Retinal pigment epithelial cell (primary cell): Measurements from ENCODE around the gene GTF3C5.

Experiments used
- DNase-seq: peaks from one replicate; pipeline ENCODE4 v3.0.0-alpha.2; 2010; ENCODE audit warnings: low read depth
- H3K4me3 ChIP-seq: 2 replicates; pipeline ENCODE4 v1.5.1; 2011; ENCODE audit warnings: mild to moderate bottlenecking, low read length, control low read depth, moderate library complexity
- TF ChIP-seq, protein P1 (sequence below): conservative IDR thresholded peaks from 2 replicates; pipeline ENCODE4 v1.5.1; 2011; ENCODE audit warnings: low read depth, low read length, control low read depth, inconsistent platforms

Gene GTF3C5

DNA sequence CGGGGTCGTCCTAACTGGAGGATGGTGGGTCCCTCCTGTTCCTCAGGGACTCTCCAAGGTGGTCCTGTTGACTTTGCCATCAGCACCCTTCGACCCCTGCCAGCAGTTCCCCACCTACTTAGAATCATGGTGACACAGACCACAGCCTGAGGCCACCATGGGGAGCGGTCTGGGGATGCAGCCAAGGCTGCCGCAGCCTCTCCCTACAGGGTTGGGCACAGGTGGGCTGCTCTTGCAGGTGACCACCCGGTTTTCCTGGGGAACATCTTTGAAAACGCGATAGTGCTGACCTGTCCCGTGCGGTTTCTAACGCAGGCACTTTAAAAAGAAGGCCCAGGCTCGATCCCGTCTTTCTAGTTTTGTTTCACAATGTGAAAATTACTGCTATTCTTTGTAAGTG is 18.2 kb downstream of the GTF3C5 start:
- TF ChIP-seq, protein P1, sequence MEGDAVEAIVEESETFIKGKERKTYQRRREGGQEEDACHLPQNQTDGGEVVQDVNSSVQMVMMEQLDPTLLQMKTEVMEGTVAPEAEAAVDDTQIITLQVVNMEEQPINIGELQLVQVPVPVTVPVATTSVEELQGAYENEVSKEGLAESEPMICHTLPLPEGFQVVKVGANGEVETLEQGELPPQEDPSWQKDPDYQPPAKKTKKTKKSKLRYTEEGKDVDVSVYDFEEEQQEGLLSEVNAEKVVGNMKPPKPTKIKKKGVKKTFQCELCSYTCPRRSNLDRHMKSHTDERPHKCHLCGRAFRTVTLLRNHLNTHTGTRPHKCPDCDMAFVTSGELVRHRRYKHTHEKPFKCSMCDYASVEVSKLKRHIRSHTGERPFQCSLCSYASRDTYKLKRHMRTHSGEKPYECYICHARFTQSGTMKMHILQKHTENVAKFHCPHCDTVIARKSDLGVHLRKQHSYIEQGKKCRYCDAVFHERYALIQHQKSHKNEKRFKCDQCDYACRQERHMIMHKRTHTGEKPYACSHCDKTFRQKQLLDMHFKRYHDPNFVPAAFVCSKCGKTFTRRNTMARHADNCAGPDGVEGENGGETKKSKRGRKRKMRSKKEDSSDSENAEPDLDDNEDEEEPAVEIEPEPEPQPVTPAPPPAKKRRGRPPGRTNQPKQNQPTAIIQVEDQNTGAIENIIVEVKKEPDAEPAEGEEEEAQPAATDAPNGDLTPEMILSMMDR, result no peak
- DNase-seq, result no peak
- no peak overlapping the region for H3K4me3 ChIP-seq

DNA sequence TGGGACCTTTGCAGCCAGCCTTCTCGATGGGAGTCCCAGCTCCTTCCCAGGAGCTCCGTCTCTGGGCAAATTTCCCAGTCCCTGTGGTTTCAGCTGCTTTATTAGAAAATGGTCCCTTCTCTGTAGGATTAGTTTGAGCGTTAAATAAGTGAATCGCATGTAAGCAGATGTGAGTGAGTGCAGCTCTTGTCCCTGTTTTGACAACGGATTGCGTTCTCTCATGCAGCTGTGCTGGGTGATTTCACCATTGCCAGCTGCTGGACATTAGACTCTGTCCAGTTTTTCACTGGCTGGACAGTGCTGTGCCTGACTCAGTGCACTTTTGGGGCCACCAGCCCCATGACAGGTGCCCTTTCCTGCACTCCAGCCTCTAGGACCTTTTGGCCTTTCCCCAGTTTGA is 19.3 kb downstream of the GTF3C5 start:
- TF ChIP-seq, protein P1, result no peak
- DNase-seq, result no peak
- no peak overlapping the region for H3K4me3 ChIP-seq

DNA sequence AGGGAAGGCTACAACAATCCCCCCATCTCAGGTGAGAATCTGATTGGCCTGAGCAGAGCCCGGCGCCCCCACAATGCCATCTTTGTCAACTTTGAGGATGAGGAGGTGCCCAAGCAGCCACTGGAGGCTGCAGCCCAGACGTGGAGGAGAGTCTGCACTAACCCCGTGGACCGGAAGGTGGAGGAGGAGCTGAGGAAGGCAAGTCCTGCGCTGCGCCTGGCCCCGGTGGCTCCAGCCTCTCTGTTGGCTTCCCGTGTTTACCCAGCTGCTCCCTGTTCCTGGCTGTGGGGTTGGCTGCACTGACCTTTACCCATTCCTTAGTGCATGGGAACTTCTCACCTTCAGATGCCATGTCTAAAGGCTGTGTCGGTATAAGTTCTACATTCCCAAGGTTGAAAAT is 20.0 kb downstream of the GTF3C5 start:
- DNase-seq, result no peak
- TF ChIP-seq, protein P1, result no peak
- no peak overlapping the region for H3K4me3 ChIP-seq

DNA sequence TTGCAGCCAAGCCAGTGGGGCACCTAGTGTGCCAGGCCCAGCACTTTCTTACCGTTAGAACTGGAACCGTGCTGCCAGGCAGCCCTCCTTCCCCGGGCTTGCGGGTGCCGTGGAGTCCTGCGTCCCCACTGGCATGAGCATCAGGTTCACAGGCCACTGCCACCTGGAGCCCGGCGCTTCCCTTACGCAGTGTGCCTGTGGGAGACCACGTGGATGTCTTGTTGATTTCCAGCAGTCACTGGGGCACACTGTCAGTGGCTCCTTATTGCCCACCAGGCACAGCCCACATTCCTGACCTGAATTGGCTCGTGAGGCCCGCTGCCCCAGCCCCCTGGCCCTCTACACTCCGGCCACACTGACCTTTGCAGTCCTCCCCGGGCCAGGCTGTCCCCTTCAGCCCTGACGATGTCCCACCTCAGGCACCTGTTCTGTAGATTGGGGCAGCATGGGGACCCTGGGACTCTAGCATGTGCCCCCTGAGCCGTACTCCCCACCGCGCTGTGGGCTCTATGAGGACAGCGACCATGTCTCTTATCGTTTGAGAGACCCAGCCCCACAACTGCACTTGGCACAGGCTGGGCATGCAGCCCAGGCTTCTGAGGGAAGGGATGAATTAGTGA is 20.6 kb downstream of the GTF3C5 start:
- no peak overlapping the region for H3K4me3 ChIP-seq
- TF ChIP-seq, protein P1, result no peak
- DNase-seq, result no peak

DNA sequence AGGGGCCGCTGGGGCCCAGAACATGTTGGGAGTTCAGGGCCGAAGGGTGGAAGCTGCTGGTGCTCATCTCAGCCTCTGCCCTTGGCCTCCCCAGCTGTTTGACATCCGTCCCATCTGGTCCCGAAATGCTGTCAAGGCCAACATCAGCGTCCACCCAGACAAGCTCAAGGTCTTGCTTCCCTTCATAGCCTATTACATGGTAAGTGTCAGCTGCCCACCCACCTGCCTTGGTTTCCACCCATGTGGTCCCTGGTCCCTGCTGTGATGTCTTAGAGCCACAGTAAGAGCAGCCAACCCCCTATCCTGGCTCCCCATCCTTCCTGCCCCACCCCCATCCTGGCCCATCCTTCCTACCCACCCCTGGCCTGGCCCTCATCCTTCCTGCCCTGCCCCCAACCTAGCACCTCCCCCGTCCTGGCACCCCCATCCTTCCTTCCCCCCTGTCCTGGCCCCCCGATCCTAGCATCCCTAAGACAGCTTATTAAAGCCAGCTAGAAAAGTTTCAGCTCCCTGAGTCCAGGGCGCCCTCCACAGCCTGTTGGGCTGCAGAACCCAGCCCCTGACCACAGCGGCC is 21.3 kb downstream of the GTF3C5 start:
- DNase-seq, result no peak
- H3K4me3 ChIP-seq, result no peak overlapping the region
- TF ChIP-seq, protein P1, result no peak

DNA sequence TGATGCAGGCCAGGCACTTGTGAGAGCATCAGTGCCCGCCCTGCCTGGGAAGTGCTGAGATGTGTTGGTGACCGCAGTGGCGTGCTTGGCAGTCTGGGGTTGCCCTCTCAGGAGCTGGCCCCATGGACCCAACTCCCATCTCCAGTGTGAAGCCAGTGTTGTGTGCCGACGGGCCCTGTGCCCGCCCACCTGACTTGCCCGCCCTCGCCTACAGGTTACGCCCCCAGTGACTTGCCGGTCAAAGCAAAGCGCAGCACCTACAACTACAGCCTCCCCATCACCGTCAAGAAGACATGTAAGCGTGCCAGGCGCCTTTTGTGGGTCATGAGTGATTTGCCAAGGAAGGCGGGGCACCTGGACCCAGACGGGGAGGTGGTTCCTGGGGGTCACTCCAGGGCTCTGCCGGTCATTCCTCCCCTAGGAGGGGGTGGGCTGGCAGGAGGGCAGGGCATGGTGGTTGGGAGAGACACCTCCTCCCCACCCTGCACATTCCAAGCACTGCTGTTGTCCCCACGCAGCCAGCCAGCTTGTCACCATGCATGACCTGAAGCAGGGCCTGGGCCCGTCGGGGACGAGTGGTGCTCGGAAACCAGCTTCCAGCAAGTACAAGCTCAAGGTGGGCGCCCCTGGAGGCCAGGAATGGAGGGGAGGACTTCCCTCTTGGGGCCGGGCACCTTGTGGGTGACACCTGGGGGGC is 23.5 kb downstream of the GTF3C5 start:
- H3K4me3 ChIP-seq, result no peak overlapping the region
- TF ChIP-seq, protein P1, result no peak

DNA sequence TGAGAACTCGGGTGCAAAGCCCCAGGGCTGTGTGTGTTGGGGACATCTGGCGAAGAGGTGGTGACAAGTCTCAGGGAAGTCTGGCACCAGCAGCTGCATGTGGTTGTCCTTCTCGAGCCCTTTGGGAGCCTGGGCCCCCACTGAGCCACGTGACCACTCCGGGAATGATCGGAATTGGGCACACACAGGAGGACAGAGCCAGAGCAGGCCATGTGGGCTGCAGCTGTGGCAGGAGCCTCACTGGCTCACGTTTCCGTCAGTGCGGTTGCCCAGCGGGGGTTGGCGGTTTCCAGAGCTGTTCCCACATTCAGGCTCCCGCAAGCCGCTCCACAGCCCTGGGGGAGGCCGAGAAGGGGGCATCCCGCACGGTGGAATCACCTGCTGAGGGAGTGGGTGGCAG is 24.2 kb downstream of the GTF3C5 start:
- TF ChIP-seq, protein P1, result no peak
- H3K4me3 ChIP-seq, result no peak overlapping the region
- no peak for DNase-seq

More for the DNA sequence above, 23.5 kb downstream of the GTF3C5 start:
- DNase-seq, result no peak
